GM21381 (cell line): Measurements from ENCODE around the gene CDC34.
"Not testable (repeated sequence)": the region's sequence is repeated elsewhere in the genome, so short reads cannot be mapped to it uniquely, and the experiment has no call there.

Source experiments
- ATAC-seq: cut with Tn5 transposase; IDR thresholded peaks from one replicate; pipeline ENCODE4 v1.9.1; 2021; ENCODE audit warnings: mild to moderate bottlenecking, moderate library complexity; ENCODE audit not compliant: unreplicated experiment

CDC34 gene

DNA sequence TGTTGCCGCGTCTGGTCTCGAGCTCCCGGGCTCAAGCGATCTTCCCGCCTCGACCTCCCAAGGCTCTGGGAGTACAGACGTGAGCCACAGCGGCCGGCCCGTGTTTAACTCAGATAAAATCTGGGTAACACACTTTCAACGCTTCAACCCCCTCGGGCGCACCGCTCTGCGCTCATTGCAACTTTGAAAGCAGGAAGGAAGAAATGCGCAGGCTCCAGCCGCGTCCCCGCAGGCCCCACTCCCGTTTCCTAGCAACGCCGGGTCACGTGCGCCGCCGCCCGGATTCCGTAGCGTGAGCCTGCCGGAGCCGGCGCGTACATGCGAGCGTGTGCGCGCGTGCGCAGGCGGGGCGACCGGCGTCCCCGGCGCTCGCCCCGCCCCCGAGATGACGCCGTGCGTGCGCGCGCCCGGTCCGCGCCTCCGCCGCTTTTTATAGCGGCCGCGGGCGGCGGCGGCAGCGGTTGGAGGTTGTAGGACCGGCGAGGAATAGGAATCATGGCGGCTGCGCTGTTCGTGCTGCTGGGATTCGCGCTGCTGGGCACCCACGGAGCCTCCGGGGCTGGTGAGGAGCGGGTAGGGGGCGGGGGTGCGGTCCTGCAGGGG, 40.7 kb downstream of the CDC34 start, which contains the start of gene BSG:
Gene BSG, plus strand, starts transcription at position 457 of the 603 bp plus-strand sequence. Its CDS starts 39 bp downstream, at position 496.
- ATAC-seq: peak; percentile 66

DNA sequence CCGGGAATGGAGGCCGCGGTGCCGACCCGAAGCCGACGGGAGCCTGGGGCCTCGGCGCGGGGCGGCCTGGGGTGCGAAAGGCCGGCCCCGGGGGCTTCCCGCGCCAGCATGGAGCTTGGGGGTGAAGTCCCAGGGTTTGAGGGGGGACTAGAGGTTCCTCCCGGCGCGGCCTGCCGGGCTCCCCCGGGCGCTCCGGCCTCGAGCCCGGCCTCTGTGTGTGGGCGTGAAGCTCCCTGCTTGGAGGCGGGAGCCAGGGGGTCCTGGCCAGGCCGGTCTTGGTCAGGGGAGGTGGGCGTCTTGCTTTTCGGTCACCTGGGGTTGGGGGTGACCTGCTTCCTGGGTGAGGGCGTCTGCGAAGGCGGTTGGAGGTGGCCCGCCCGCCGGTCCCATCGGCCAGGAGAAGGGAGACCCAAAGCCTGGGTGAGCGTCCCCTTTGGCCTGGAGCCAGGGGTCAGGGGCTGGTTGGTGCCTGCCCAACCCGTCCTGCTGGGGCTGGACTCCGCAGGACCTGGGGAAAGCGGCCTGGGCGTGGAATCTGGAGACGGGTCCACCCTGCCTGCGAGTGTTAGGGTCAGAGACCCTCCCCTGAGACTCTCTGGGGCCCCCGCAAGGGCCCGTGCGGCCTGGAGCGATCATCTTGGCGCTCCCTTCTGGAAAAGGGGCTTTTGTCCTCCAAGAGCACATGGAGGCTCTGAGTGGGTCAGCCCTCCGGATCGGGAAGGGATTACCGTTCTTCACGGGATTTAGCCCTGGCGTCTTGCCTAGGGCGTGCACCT, 41.4 kb downstream of the CDC34 start:
- ATAC-seq: peak; percentile 31

DNA sequence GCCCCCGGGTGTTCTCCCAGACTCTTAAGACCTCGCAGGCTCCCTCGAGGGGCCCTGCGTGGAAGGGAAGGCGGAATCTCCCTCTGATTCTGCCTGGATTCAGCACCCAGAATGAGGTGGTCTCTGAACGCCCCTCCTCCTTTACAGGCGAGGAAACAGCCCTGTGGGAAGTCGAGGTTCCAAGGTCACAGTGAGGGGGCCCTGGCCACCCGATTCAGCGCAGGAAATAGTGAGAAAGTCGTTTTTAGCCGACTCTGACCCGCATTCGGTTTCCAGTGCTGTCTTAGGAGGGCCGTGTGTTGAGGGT, 41.9 kb downstream of the CDC34 start:
- ATAC-seq: no peak

- ATAC-seq: no peak
Measured at GRCh38 chr19:574658-575526, 43.3 kb downstream of the CDC34 start.

- no peak for ATAC-seq
Measured at GRCh38 chr19:575527-576506, 44.3 kb downstream of the CDC34 start.

DNA sequence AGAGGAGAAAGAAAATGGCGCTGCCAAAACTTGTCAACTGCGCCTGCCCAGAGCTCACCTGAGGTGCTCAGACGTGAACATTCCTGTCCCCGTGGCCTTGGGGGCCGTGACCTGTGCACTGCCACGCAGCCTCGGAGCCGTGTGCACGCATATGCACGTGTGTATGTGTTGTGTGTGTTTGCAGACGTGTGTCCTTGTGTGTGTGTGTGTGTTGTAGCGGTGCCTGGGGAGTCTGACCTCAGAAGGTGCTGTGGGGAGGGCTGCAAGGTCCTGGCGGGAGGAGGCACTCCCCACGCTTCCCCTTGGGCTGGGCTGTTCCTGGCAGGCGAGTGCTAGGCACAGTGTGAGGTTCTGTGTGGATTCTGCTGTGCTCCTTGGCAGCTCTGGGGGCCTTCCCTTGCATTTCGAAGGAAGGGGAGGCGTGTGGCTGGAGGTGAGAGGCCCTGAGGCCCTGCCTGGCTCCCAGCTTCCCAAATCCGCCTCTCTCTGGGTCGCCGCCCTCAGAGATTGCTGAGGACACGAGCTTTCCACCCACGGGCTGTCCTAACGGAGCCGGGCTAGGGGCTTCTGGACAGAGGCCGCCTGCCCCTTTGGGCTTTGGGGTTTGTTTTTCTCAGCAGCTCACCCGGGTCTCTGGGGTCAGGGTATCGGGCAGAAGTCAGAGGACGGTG, 45.3 kb downstream of the CDC34 start:
- ATAC-seq: no peak

- ATAC-seq: no peak
Measured at GRCh38 chr19:577439-578392, 46.2 kb downstream of the CDC34 start.

DNA sequence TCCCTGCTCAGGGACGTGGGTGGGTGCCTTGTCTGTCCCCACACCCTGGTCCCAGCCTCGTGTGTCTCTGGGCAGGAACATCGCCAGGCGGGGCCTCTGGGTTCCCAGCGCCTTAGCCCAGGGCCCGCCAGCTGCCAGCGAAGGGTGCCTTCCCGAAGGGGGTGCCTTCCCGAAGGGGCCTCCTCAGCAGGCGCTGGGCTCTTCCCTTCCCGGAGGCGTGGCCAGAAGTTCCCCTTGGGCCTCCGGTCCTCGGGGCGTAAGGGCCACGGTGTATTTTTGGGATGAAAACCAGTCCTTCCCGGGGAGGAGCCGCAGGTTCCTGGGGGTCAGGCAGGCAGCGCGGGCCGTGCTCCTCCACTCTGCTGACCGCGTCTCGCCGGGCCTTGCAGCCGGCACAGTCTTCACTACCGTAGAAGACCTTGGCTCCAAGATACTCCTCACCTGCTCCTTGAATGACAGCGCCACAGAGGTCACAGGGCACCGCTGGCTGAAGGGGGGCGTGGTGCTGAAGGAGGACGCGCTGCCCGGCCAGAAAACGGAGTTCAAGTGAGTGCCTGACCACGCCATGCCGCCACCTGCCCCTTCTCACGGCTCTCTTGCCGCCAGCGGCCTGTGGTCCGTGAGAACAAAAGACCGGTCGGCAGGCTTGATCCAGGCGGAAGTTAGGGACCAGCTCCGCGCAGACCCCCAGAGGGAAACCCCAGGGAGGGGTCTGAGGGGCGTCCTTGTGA, 47.7 kb downstream of the CDC34 start:
- ATAC-seq: no peak

DNA sequence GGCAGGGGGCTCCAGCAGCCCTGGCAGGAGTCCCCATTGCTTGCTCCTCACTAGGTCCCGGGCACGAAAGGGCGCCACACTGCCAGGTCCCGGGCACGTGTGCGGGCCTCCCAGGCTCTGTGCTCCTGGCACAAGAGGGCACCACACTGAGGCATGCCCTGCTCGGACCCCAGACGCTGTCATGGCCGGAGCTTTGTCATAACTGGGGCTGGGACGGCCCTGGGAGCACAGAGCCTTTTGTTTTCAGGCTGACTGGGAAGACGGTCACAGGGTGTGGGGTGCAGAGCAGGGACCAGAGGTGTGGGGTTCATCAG, 48.2 kb downstream of the CDC34 start:
- no peak for ATAC-seq

- no peak for ATAC-seq
Measured at GRCh38 chr19:580274-580835, 48.8 kb downstream of the CDC34 start.

DNA sequence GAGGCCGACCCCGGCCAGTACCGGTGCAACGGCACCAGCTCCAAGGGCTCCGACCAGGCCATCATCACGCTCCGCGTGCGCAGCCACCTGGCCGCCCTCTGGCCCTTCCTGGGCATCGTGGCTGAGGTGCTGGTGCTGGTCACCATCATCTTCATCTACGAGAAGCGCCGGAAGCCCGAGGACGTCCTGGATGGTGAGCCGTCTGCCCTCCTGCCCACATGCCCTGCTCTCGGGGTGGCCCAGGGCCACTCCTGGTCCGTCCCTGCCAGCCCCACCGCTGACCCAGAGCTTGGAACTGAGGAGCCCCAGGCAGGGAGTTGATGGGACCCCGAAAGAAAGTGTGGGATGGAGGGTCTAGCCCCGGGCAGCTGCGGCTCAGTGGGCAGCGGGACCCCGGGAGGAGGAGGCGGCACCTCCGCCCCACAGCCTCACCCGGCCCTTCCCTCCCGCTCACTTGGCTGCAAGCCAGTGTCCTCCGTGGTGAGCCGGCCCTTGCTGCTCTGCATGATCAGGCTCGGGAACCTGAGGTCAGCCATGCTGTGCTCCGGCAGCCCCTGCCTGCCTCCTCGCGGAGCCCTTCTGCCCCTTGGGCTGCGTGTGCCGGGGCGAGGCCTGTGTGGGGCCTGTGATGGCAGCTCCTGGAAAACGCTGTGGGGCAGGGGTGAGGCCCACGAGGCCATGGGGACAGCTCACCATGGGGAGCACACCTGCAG, 50.0 kb downstream of the CDC34 start:
- ATAC-seq: no peak

DNA sequence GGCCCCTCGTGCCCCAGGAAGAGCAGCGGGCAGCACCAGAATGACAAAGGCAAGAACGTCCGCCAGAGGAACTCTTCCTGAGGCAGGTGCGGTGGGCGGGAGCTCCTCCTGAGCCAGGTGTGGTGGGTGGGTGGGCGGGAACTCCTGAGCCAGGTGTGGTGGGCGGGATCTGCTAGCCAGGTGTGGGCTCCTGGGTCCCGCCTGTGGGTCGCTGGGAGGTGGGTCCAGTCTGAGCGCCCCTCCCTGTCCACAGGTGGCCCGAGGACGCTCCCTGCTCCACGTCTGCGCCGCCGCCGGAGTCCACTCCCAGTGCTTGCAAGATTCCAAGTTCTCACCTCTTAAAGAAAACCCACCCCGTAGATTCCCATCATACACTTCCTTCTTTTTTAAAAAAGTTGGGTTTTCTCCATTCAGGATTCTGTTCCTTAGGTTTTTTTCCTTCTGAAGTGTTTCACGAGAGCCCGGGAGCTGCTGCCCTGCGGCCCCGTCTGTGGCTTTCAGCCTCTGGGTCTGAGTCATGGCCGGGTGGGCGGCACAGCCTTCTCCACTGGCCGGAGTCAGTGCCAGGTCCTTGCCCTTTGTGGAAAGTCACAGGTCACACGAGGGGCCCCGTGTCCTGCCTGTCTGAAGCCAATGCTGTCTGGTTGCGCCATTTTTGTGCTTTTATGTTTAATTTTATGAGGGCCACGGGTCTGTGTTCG, 51.1 kb downstream of the CDC34 start:
- no peak for ATAC-seq

DNA sequence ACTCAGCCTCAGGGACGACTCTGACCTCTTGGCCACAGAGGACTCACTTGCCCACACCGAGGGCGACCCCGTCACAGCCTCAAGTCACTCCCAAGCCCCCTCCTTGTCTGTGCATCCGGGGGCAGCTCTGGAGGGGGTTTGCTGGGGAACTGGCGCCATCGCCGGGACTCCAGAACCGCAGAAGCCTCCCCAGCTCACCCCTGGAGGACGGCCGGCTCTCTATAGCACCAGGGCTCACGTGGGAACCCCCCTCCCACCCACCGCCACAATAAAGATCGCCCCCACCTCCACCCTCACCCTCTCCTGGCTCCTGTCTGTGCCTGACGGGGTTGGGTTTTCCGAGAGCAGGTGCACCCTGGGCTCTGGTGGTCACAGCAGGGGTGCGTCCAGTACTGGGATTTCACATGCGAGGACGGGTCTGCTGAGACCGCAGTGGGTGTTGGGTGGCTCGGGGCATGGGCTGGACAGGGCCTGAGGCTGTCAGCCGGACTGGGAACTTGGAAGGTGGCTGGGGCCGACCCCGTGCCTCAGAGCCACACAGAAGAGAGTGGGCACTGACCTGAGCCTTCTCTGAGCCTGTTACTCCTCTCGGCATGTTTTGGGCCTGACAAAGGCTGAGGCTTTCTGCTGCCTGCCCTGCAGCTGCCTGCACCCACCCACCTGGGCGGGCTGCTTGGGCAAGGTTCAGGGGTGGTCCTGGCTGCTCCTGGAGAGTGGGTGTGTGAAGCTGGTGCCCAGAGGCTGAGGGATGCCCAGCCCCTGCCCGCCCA, 51.8 kb downstream of the CDC34 start:
- no peak for ATAC-seq

GRCh38 chr19:583968-584239, 52.3 kb downstream of the CDC34 start:
- no peak for ATAC-seq

DNA sequence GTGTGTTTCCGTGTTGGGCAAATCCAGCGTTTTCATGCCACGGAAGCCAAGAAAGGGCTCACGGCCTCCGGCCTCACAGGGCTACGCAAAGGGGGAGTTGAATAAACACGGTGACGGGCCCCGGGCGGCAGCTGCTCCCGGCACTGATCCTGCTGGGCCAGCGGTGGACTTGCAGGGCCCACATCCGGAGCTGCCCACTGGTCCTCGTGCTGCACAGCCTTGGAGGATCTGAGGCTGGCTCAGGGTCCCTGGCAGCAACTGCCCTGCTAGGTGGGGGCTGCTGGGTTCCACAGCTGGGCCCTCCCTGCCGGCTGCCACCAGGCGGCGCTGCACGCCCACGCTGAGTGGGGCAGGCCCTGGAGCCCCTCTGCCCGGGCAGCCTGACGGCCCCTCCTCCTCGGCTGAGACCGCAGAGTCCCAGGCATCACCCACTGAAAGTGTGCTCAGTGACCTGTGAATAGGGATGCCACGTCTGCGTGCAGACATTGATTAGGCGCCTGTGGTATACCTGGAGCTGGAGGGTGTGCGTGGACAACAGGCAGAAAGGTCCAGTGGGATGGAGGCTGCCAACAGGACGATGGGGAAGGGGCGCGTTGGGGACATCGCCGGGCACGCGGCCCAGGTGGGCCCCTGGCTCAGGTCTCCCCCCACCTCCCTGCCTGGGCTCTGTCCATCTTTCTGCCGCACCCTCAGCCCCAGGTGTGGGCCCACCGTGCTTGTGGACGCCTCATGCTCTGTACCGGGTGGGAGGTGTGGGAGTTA, 52.9 kb downstream of the CDC34 start:
- ATAC-seq: no peak

- not testable (repeated sequence) for ATAC-seq
Measured at GRCh38 chr19:585146-585545, 53.6 kb downstream of the CDC34 start.
